ENCODE results near the gene SAMD1. TPM values are rescaled to one million over a fixed set of nuclear protein-coding genes. Genes with fewer than 3 reads are reported as not detected.
"Not testable (repeated sequence)": the region's sequence is repeated elsewhere in the genome, so short reads cannot be mapped to it uniquely, and the experiment has no call there.

SAMD1 gene
- total RNA-seq, 1 donor from 2014 or later: 60.2 TPM

- intact Hi-C loops (cut with DNase I): no loop called here
- no peak for ATAC-seq
- DNase-seq (ENCODE audit: missing footprints): no peak
These were observed 37.1 kb downstream of the SAMD1 start for GRCh38 chr19:14053500-14053899.

GRCh38 chr19:14053032-14053431, 37.5 kb downstream of the SAMD1 start:
- DNase-seq (ENCODE audit: missing footprints): no peak
- ATAC-seq: no peak
- intact Hi-C loops (cut with DNase I): no loop called here

- intact Hi-C loops (cut with DNase I): no loop called here
- DNase-seq (ENCODE audit: missing footprints): no peak
- ATAC-seq: no peak
These were observed 38.1 kb downstream of the SAMD1 start for GRCh38 chr19:14052470-14052869.

GRCh38 chr19:14051980-14052379, 38.6 kb downstream of the SAMD1 start:
- DNase-seq (ENCODE audit: missing footprints) (no peak), ATAC-seq (no peak)
- intact Hi-C loops (cut with DNase I): no loop called here

- DNase-seq (ENCODE audit: missing footprints); ATAC-seq; intact Hi-C loops (cut with DNase I): not testable (repeated sequence)
These were observed 39.6 kb downstream of the SAMD1 start for GRCh38 chr19:14050961-14051360.

GRCh38 chr19:14050512-14050911, 40.0 kb downstream of the SAMD1 start:
- DNase-seq (ENCODE audit: missing footprints): no peak
- intact Hi-C loops (cut with DNase I): no loop called here
- no peak for ATAC-seq

GRCh38 chr19:14048443-14049153, 42.0 kb downstream of the SAMD1 start:
- DNase-seq (ENCODE audit: missing footprints) (peak; percentile 80), ATAC-seq (peak; percentile 50)
- intact Hi-C loops (cut with DNase I): no loop called here

- DNase-seq (ENCODE audit: missing footprints); ATAC-seq; intact Hi-C loops (cut with DNase I): not testable (repeated sequence)
These were observed 42.7 kb downstream of the SAMD1 start for GRCh38 chr19:14047866-14048265.

GRCh38 chr19:14042659-14043608, 47.6 kb downstream of the SAMD1 start:
- intact Hi-C loops (cut with DNase I): loop anchor here (2.0 kb wide), 1 partner anchor 162 kb away; no protein-coding TSS in a partner anchor
- ATAC-seq: peak; percentile 88
- DNase-seq (ENCODE audit: missing footprints): not testable (repeated sequence)

- intact Hi-C loops (cut with DNase I): no loop called here
- ATAC-seq: no peak
These were observed 51.4 kb downstream of the SAMD1 start for GRCh38 chr19:14039181-14039580.

More at GRCh38 chr19:14039181-14039580, 51.4 kb downstream of the SAMD1 start:
- no peak for DNase-seq (ENCODE audit: missing footprints)

Other genes starting within 250 kb of the SAMD1 start
- 0.68 TPM for gene NANOS3, start 213.6 kb downstream of the SAMD1 start, total RNA-seq
- gene BRME1, start 184.6 kb downstream of the SAMD1 start, total RNA-seq: 0.76 TPM
- 18.7 TPM for gene CC2D1A, start 184.6 kb downstream of the SAMD1 start, total RNA-seq
- 2.5 TPM for gene PODNL1, start 152.3 kb downstream of the SAMD1 start, total RNA-seq
- gene DCAF15, start 138.2 kb downstream of the SAMD1 start, total RNA-seq: 18.0 TPM
- 15.4 TPM for gene RFX1, start 84.4 kb downstream of the SAMD1 start, total RNA-seq
- gene RLN3, start 62.6 kb downstream of the SAMD1 start, total RNA-seq: not detected
- gene IL27RA, start 59.0 kb downstream of the SAMD1 start, total RNA-seq: 5.6 TPM
- 0.41 TPM for gene PALM3, start 28.7 kb downstream of the SAMD1 start, total RNA-seq
- gene MISP3, start 18.0 kb downstream of the SAMD1 start, total RNA-seq: 7.3 TPM
- not detected for gene C19orf67, start 5.0 kb downstream of the SAMD1 start, total RNA-seq
- 494 TPM for gene PRKACA, start 27.0 kb upstream of the SAMD1 start, total RNA-seq
- gene ASF1B, start 45.8 kb upstream of the SAMD1 start, total RNA-seq: 2.0 TPM
- gene ADGRL1, start 115.4 kb upstream of the SAMD1 start, total RNA-seq: 27.0 TPM